ENCODE results near the gene OSM. TPM values are rescaled to one million over a fixed set of nuclear protein-coding genes. Genes with fewer than 3 reads are reported as not detected.

OSM gene
- polyA plus RNA-seq, 1 of the 3 experiments (the other 2 are of a cell fraction) = not detected

DNA sequence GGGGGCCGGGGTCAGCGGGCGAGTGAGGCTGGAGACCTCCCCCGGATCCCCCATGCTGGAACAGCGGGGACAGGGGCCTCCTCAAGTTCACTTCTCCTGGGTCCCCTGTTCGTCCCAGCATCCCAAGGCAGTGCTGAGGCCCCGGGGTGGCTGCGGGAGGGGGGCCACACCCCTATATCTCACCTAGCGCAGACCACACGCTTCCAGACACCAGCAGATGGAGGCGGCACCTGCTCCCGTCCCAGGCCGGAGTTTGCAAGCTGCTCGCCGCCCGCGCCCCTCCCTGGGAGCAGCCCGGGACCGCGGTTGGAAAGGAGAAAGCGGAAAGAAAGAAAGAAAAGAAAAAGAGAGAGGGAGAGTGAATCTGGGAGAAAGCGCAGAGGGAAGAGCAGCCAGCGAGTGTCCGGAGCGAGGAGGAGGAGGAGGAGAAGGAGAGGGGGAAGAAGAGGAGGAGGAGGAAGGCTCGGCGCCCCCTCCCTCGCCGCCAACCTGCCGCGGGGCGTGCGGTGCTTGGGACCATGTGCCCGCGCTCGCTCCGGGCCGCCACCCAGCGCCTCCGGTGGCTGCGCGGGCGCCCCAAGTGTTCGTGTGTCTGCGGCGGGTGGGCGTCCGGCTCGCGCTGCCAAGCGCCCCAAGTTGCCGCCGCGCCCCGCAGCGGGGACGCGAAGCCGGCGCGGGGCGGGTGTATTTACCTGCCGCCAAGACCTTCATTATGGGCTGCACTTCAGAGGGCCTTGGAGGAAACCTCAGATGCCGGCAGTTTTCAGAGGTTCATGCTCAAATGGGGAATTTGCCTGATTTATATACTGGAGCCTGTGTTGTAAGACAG is 20.5 kb downstream of the OSM start, which contains the start of gene LIF:
Gene LIF (minus strand): TSS at position 775 of the 829 bp plus-strand sequence. CDS start 64 bp downstream, at position 711.
- Histone ChIP-seq H3K36me3 (replicated peaks in 1 of 2; ENCODE audit: control insufficient read depth in 1 of 2, insufficient read depth in 2 of 2, low read length in 1 of 2) (peaks cover 0 to 4% of the 10 kb centered on the region in 2 experiments), H2AFZ (ENCODE audit: low read depth) (peak within 1 kb of the TSS; percentile 98), H3K9me3 (no peaks in the 10 kb centered on the region), H3K9me2 (no peaks in the 10 kb centered on the region), H3K4me2 (peak within 1 kb of the TSS; percentile 96), H3K27ac (ENCODE audit: low read depth in 2 of 2, low read length in 1 of 2) (peak within 1 kb of the TSS in 1 of 2 experiments; percentile 54; a peak in 3 of 4 replicates), H3K79me2 (ENCODE audit: insufficient read depth) (peaks cover 15% of the 10 kb centered on the region; the same call in 1 of the 2 replicates), H3K9ac (peak within 1 kb of the TSS; percentile 87), H4K20me1 (ENCODE audit: insufficient read depth) (no peaks in the 10 kb centered on the region), H3F3A (replicated peaks; ENCODE audit: insufficient read depth) (peaks cover 6% of the 10 kb centered on the region), H3K4me1 (ENCODE audit: control insufficient read depth in 1 of 2, insufficient read depth in 2 of 2, low read depth in 1 of 2, low read length in 1 of 2) (peaks cover 13 to 21% of the 10 kb centered on the region in 2 experiments; a peak in 3 of 4 replicates), H3K27me3 (ENCODE audit: insufficient read depth) (no peaks in the 10 kb centered on the region), H3K4me3 (ENCODE audit: low read depth in 2 of 2, low read length in 1 of 2) (peak within 1 kb of the TSS; percentile 58 to 74)
- DNase-seq = peak; percentile 83
- ChIA-PET POLR2A (no interaction called here), CTCF (interaction anchor here (1.2 to 1.8 kb wide), 2 partner anchors 9 to 44 kb away, joined by 3 to 10 read pairs; no protein-coding TSS in a partner anchor)
- 25% methylated on average over 26 of the region's 64 CpGs for whole genome bisulfite sequencing (ENCODE audit: low lambda C conversion rate)
- TF ChIP-seq, protein P1, sequence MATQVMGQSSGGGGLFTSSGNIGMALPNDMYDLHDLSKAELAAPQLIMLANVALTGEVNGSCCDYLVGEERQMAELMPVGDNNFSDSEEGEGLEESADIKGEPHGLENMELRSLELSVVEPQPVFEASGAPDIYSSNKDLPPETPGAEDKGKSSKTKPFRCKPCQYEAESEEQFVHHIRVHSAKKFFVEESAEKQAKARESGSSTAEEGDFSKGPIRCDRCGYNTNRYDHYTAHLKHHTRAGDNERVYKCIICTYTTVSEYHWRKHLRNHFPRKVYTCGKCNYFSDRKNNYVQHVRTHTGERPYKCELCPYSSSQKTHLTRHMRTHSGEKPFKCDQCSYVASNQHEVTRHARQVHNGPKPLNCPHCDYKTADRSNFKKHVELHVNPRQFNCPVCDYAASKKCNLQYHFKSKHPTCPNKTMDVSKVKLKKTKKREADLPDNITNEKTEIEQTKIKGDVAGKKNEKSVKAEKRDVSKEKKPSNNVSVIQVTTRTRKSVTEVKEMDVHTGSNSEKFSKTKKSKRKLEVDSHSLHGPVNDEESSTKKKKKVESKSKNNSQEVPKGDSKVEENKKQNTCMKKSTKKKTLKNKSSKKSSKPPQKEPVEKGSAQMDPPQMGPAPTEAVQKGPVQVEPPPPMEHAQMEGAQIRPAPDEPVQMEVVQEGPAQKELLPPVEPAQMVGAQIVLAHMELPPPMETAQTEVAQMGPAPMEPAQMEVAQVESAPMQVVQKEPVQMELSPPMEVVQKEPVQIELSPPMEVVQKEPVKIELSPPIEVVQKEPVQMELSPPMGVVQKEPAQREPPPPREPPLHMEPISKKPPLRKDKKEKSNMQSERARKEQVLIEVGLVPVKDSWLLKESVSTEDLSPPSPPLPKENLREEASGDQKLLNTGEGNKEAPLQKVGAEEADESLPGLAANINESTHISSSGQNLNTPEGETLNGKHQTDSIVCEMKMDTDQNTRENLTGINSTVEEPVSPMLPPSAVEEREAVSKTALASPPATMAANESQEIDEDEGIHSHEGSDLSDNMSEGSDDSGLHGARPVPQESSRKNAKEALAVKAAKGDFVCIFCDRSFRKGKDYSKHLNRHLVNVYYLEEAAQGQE (IDR thresholded peaks at IDR 0.05; ENCODE audit: low read depth, low read length) = no peak
- no peak for TF ChIP-seq TEAD4 (IDR thresholded peaks at IDR 0.05; ENCODE audit: borderline replicate concordance, insufficient read depth)
- no peak for TF ChIP-seq EP300 (IDR thresholded peaks at IDR 0.05; ENCODE audit: borderline replicate concordance in 1 of 2, low read depth in 1 of 2, low read length in 1 of 2)
- peak; percentile 6; the same call in 1 of the 2 replicates for TF ChIP-seq TCF12 (IDR thresholded peaks at IDR 0.05)
- peak; percentile 22; the same call in 1 of the 2 replicates for TF ChIP-seq POLR2AphosphoS5 (IDR thresholded peaks at IDR 0.05; ENCODE audit: low read depth, low read length)
- TF ChIP-seq SMC3 (IDR thresholded peaks at IDR 0.05; ENCODE audit: low read depth, low read length) = no peak
- no peak for TF ChIP-seq PBX3 (IDR thresholded peaks at IDR 0.05)
- no peak for TF ChIP-seq MXI1 (IDR thresholded peaks at IDR 0.05; ENCODE audit: low read depth, low read length)
- no peak for TF ChIP-seq YY1 (IDR thresholded peaks at IDR 0.05; ENCODE audit: low read depth)
- no peak for TF ChIP-seq NFIC (IDR thresholded peaks at IDR 0.05; ENCODE audit: borderline replicate concordance)
- TF ChIP-seq CHD2 (IDR thresholded peaks at IDR 0.05; ENCODE audit: low read length, partially characterized antibody) = no peak
- 0 out of 2 replicates have a peak, but pooled peaks have one; percentile 10 for TF ChIP-seq SIN3A (IDR thresholded peaks at IDR 0.05; ENCODE audit: borderline replicate concordance, low read depth, low read length)
- TF ChIP-seq, protein P2, sequence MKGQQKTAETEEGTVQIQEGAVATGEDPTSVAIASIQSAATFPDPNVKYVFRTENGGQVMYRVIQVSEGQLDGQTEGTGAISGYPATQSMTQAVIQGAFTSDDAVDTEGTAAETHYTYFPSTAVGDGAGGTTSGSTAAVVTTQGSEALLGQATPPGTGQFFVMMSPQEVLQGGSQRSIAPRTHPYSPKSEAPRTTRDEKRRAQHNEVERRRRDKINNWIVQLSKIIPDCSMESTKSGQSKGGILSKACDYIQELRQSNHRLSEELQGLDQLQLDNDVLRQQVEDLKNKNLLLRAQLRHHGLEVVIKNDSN (IDR thresholded peaks at IDR 0.05; ENCODE audit: borderline replicate concordance, low read depth) = no peak
- TF ChIP-seq RCOR1 (IDR thresholded peaks at IDR 0.05; ENCODE audit: low read length) = no peak
- TF ChIP-seq MEF2A (IDR thresholded peaks at IDR 0.05; ENCODE audit: borderline replicate concordance, low read depth) = no peak
- no peak for TF ChIP-seq FOXM1 (IDR thresholded peaks at IDR 0.05; ENCODE audit: low read depth)
- no peak for TF ChIP-seq IRF3 (IDR thresholded peaks at IDR 0.05; ENCODE audit: low read depth, low read length)
- TF ChIP-seq RAD21 (IDR thresholded peaks at IDR 0.05; ENCODE audit: low read length) = no peak
- TF ChIP-seq ELF1 (IDR thresholded peaks at IDR 0.05) = no peak
- no peak for TF ChIP-seq RFX5 (IDR thresholded peaks at IDR 0.05; ENCODE audit: low read length)
- TF ChIP-seq, protein P3, sequence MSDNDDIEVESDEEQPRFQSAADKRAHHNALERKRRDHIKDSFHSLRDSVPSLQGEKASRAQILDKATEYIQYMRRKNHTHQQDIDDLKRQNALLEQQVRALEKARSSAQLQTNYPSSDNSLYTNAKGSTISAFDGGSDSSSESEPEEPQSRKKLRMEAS (IDR thresholded peaks at IDR 0.05; ENCODE audit: low read depth) = peak; percentile 32; the same call in 1 of the 2 replicates
- no peak for TF ChIP-seq ZBTB33 (IDR thresholded peaks at IDR 0.05; ENCODE audit: borderline replicate concordance, low read depth)
- TF ChIP-seq FOXJ3 (CRISPR knock-in tag; IDR thresholded peaks at IDR 0.05) = no peak

All from SK-N-SH (cell line).